HG02973 (cell line): Measurements from ENCODE around the gene PAF1.

ENCODE experiments used
- ATAC-seq: cut with Tn5 transposase; IDR thresholded peaks from one replicate; pipeline ENCODE4 v1.9.1; 2021; ENCODE audit warnings: moderate library complexity; ENCODE audit not compliant: unreplicated experiment

Gene PAF1

GRCh38 chr19:39417463-39418181 lies 26.7 kb upstream of the PAF1 start:
- no peak for ATAC-seq

DNA sequence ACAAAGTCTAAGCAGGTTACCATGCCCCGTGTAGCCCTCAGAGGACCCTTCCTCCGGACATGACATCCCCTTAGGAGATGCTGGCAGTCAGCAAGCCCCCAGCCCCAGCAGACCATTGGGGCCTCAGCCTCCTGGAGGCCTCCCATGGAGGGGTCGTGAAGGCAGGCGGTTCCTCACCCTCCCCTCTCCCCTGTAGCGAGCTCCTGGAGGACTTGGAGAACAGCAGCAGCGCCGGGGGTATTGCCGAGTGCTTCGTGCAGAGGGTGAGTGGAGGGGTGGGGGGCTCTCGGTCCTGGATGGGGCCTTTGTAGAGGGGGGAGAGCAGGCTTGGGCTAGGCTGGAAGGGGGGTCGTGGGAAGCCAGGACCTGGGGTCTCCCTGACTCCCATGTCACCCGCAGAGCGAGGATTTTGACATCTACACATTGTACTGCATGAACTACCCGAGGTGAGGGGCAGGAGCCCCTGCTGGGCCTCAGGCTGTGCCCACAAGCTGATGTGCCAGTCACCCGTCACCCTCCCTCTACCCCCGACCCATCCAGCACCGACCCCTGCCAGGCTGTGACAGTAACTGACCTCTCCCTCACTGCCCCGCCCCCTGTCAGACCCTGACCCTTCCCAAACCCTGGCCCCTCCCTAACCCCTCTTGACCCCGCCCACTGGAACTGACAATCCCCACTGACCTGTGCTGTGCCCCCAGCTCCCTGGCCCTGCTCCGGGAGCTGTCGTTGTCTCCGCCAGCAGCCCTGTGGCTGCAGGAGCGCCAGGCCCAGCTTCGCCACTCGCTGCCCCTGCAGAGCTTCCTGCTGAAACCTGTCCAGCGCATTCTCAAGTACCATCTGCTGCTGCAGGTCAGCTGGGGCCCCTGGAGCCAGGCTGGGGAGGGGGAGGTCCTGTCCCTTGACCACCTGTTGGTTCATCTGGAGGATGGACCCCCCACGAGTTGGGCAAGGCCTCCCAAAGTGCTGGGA lies 25.5 kb upstream of the PAF1 start:
- ATAC-seq = no peak

GRCh38 chr19:39415111-39416046 lies 24.5 kb upstream of the PAF1 start:
- no peak for ATAC-seq

DNA sequence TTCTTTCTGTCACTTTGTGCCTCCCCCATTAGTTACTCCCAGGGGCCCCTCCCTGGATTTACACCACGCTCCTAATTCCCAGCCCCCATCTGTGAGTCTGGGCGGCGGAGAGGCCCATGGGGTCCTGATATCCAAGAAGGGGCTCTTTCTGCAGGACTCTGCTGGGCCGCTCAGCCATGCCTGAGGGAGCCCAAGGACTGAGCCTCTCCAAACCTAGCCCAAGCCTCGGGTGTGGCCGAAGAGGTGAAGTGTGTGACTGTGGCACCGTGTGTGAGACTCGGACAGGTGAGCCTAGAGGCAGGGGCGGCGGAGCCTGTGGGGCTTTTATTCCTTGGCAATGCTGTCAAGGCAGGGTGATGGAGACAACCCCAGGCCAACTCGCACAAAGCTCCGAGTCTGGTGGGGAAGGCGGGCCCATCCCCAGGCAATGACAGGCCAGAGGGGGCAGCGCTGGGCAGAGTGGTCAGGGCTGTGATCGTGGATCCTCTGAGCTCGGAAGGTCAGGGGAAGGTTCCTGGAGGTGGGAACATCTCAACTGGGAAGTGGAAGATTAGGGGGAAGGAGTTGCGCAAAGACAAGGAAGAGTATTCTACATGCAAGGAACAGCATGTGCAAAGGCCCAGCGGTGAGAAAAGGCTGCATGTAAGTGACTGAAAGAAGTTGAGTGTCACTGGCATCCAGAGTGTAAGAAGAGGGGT lies 23.2 kb upstream of the PAF1 start:
- ATAC-seq = no peak

GRCh38 chr19:39413272-39413910 lies 22.5 kb upstream of the PAF1 start:
- ATAC-seq = no peak

DNA sequence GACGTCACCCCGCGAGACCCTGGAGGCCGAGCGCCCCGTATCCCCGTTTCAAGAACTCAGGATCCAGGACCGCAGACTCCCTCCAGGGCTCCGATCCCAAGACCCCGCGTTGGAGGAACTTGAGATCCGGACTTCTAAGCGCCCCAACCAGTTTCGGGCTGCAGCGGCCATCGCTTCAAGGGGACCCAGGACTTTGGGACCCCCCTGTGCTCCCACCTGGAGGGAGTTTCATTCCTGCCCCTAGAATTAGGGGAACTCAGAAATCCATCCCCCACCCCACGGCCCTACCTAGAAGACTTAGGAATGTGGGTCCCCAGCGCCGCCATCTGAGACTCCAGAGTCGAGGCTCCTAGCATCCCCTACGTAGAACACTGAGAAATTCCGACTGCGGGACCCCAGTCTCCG lies 22.0 kb upstream of the PAF1 start:
- ATAC-seq = no peak

DNA sequence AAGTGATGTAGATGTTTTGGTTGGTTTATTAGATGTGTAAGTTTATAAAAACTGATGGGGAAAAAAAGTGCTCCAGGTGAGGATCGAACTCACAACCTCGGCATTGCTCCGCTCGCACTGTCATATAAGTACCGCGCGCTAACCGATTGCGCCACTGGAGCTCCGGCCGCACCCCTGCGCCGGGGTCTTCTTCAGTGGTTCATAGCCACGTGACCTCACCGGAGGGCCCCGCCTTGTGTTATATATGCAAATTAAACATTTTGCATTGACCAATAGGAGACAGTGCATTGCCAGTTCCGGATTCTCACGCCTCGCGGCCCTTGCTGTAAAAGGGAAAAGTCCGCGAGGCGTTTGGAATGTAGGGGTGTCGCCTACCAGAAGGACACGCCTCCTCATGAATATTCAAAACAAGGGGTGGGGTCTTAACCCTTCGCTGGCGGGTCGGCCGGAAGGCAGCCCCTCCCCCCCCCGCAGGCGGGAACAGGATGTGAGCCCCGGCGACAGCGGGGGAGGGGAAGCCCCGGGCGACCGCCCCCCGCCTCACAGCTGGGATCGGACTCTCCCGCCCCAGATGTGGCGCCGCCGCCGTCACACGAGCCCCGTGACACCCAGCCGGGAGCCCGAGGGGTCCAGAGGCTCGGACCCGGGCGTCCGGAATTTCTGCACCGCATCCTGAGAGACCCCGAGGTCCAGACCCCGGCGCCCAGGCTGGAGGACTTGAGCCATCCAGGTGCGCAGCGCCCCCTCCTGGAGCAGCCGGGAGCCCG lies 21.4 kb upstream of the PAF1 start, which contains the start of gene PLEKHG2:
Gene PLEKHG2 (plus strand): TSS at position 570 of the 767 bp plus-strand sequence. CDS start 1,418 bp downstream, outside the sequence.
- ATAC-seq = peak; percentile 43

- ATAC-seq = peak; percentile 21
Observed at GRCh38 chr19:39411832-39412099, 20.9 kb upstream of the PAF1 start.

- no peak for ATAC-seq
Observed at GRCh38 chr19:39411081-39411831, 20.4 kb upstream of the PAF1 start.

GRCh38 chr19:39410831-39411080 lies 19.9 kb upstream of the PAF1 start:
- no peak for ATAC-seq

- ATAC-seq = no peak
Observed at GRCh38 chr19:39410017-39410830, 19.3 kb upstream of the PAF1 start.

DNA sequence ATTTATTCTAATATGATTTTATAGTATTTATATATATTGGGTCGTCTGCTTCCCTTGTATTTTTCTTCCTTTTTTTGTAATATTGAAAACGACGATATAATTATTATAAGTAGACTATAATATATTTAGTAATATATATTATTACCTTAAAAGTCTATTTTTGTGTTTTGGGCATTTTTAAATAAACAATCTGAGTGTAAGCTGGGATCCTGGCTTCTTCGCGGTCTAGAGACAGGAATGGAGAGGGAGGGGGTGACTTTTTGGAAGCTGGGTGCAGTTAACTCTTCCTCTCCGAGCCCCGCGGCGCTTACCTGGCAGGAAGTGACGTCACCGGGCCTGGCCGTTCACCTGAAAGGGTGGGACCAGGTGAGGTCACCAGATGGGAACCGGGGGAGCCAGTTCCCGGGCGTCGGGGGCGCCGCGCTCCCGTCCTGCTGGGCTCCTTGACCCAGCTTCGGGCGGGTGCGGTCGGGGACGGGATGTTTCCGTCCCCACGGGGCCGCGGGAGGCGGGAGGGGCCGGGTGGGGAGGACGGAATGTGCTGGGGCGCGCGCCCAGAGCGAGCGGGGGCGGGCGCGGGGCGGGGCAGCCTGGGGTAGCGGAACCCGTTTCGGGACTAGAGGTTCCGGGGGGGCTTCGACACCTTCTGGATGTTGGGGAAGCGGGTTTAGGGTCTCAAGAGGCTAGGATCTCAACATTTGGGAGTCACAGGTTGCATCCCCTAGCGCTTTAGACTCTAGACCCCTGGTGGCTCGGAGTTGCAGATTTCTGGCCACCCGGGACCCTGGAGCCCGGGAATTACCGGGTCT lies 18.5 kb upstream of the PAF1 start:
- no peak for ATAC-seq

- no peak for ATAC-seq
Observed at GRCh38 chr19:39408392-39409207, 17.7 kb upstream of the PAF1 start.

GRCh38 chr19:39407660-39408391 lies 16.9 kb upstream of the PAF1 start:
- ATAC-seq = no peak

DNA sequence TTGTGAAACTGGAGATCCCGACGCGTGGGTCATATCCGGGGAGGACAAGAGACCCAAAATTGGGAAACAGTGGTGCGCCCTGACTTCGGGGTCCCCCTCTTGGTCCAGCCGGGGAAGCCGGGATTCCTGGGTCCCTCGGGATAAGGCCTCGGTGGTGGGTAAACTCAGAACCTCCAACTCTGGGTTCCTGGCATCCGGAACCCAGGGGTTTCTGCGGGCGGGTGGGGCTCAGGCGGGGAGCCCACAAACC lies 16.4 kb upstream of the PAF1 start:
- no peak for ATAC-seq
